Cerebellar cortex (tissue), 1 donor: ENCODE data around the gene U2AF1L4.
A peak's percentile ranks its signal among the peaks of the same experiment; 100 is the strongest.

Experiments used
- DNase-seq: peaks from one replicate; pipeline ENCODE4 v3.0.0-alpha.2; 2015; ENCODE audit warnings: low spot score

The U2AF1L4 gene

GRCh38 chr19:35757231-35757748, 12.1 kb upstream of the U2AF1L4 start:
- no peak for DNase-seq

DNA sequence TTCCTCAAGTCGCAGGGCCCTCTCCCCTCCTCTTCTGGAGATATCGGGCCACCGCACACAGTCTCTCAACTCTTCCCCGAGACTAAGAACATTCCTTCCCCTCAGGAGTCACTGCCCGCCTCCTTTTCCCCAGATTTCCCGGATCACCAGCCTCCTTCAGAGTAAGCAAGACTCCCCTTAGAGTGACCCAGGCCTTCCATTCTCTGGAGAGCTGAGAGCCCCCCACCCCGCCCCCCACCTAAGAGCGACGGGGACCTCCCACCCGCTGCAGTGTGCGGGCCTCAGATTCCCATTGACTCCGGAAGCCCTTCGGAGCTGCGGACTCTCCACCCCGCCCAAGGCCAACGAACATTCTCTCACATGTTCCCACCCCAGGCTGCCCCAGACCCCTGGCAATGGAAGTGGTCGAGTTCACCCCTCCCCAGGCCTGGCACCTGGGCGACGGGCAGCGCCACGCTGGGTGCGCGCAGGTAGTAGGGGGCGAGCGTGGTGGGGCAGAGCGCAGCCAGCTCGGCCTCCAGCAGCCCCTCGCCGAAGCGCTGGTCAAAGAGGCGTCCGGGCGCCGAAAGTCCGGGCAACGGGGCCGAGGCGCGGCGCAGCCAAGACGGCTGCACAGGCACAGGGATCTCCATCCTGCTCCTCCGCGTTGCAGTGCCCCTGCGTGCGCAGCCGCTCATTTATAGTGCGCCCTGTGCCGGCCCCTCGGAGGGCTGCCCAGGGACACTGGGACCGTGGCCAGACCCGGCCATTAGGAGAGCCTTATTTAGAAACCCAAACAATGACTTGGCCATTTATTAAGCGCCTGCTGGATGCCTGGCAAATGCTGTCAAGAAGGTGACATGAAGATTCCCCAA, 11.4 kb upstream of the U2AF1L4 start, which contains the start of gene HSPB6:
Gene HSPB6, minus strand, starts transcription at position 653 of the 854 bp plus-strand sequence. Its CDS starts 21 bp downstream, at position 632.
- DNase-seq, result no peak

- no peak for DNase-seq
Observed at GRCh38 chr19:35755550-35756376, 10.5 kb upstream of the U2AF1L4 start.

GRCh38 chr19:35755131-35755549, 9.9 kb upstream of the U2AF1L4 start:
- DNase-seq, result no peak

GRCh38 chr19:35754370-35755130, 9.3 kb upstream of the U2AF1L4 start:
- no peak for DNase-seq

- no peak for DNase-seq
Observed at GRCh38 chr19:35753634-35754369, 8.6 kb upstream of the U2AF1L4 start.

DNA sequence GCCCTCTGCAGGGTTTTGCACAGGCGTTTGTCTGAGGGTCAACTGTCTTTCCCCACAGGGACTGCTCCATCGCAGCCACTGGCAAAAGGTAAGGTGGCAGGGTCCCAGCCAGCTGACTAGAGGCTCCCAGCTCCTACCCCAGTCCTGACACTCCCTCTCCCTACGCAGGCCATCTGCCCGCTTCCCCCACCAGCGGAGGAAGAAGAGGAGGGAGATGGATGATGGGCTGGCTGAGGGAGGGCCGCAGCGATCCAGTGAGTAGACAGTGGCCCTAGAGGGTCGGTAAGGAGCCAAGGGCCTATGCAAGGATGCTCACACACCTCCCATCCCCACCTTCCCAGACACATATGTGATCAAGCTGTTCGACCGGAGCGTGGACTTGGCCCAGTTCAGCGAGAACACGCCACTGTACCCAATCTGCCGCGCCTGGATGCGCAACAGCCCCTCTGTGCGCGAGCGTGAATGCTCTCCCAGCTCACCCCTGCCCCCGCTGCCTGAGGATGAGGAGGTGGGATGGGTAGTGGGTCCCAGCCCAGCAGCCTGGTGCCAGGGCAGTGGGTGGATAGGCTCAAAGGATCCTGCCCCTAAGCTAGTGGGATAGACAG, 7.6 kb upstream of the U2AF1L4 start:
- DNase-seq, result no peak

DNA sequence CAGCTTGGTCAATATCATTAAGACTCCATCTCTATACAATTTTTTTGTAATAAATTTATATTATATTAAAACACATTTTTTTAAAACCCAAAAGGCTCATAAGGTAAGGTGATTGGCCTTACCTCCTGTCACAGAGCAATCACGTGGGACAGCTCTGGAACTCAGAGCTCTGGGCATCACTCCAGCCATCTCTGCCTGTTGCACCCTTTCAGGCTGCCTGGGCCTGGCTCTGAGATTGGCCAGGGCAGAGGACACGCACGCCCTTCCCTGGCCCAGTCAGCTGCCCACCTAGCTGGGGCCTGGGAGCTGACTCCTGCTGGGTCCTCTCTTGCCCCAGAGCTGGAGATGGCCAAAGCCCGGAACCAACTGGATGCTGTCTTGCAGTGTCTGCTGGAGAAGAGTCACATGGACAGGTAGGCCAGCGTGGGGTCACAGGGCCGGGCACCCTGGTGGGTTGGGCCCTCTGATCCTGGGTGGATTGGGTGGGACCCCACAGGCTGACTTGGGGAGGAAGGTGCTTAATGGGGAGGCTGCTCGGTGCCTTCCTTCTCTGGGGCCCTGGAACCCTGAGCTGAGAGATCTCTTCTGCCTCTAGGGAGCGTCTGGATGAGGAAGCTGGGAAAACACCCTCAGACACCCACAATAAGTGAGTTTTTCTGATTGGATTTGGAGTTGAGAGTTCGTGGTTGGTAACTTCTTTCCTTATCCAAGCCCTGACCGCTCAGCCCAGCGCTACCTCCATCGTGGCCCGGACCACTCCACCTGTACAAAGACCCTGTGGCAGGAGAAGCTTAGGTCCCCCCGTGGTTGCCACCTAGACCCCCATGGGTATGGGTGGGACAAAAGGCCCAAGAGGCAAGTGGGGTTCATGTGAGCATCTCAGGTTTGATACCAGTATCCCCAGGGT, 6.9 kb upstream of the U2AF1L4 start:
- no peak for DNase-seq

DNA sequence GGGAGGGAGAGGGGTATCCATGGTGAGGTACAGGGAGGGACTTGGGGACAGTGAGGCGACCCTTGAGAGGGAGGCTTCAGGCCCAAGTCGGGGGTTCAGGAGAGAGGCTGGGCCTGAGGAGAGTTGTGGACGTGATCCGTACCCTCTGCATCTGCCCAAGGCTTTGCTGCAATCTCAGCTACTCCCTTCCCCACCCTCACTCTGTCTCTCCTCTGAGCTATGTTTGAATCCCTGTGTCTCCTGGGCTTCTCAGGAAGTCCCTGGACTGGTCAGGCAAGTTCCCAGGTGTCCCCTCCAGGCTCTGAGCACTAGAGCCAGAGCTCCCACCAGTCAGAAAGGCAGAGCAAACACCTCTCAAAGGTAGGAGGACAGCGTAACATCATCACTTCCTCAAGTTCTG, 4.9 kb upstream of the U2AF1L4 start:
- DNase-seq, result no peak

GRCh38 chr19:35748106-35749020, 3.1 kb upstream of the U2AF1L4 start, which contains the start of gene LIN37:
LIN37 (plus strand) TSS chr19:35748576; CDS start chr19:35748725, 149 bp downstream.
- peak; percentile 100 for DNase-seq

DNA sequence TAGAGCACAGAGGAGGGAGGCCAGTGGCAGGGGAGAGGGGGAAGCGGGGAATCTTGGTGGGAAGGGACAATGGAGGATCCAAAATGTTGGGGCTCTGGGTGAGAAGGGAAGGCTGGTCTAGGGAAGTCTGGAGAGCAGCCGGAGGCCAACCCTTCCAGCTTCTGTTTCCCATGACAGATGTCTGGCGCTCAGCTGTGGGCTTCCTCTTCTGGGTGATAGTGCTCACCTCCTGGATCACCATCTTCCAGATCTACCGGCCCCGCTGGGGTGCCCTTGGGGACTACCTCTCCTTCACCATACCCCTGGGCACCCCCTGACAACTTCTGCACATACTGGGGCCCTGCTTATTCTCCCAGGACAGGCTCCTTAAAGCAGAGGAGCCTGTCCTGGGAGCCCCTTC, 1.3 kb upstream of the U2AF1L4 start:
- no peak for DNase-seq

- no peak for DNase-seq
Observed at GRCh38 chr19:35746087-35746462, 857 bp upstream of the U2AF1L4 start.

DNA sequence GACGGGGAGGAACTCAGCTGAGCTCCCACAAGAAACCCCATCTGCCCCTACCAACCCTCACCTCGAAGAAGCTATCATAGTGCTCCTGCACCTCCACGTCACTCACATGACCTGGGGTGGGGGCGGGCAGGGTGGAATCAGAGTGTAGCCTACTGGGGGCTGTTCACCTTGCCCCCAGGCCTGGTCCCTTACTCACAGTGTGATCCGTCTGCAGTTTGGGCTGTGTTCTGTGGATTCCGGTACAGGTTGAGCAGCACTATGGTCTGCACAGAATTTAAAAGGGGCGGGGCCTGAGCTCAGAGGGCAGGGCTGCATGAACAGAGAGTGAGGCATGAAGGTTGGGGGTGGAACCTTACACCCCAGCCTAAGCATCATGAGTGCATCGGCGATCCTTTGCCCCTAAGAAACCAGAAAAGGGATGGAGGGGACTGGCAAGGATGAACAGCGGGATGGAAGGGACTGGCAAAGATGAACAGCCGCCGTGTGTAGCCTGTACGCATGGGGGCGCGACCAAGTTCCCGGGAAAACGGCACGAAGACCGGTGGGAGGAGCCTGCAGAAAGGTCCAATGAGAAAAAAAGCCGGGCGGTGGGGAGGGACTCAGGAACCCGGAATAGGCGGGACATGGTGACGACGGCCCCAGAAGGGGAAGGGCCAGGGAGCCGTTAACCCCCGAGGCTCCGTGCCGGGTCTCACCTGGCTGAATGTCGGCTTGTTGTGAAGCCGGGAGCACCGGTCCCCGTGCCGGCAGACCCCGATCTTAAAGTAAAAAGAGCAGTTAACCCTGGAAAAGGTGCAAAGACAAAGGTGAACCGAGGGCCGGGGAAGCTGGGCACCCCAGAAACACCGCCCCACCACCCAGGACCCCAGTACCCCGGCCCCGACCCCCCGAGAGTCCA, 539 bp downstream of the U2AF1L4 start:
- DNase-seq, result peak; percentile 98

DNA sequence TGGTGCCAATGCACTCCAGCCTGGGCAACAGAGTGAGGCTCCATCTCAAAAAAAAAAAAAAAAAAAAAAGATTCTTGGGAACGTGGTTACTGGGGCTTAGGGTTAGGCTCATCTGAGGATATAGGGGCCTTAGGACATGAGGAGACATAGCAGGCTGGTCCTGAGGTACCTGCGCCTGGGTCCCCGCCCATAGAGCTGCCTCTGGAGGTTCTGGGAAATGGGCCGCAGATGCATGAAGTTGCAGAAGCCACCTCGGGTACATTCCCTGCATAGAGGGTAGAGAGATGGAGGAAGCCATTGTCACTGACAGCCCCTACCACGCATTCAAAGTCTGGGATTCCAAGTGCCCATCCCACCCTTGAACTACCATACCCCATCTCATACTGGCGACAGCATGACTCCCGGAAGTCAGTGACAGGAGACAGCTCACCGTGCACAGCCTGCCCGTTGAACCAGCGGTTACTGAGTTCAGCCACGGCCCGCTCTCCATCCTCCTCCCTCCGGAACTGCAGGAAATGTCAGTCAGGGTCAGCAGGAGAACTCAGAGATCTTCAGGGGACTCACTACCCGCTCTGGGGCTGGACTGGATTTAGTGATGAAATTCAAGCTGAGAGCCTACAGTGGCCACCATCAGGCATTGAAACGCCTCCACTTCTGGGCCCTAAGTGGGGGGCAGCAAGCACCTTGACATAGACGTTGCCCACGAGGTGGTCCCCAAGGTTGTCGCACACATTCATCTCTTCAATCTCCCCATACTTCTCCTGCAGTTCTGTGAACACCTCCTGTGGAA, 1.4 kb downstream of the U2AF1L4 start:
- DNase-seq, result no peak

DNA sequence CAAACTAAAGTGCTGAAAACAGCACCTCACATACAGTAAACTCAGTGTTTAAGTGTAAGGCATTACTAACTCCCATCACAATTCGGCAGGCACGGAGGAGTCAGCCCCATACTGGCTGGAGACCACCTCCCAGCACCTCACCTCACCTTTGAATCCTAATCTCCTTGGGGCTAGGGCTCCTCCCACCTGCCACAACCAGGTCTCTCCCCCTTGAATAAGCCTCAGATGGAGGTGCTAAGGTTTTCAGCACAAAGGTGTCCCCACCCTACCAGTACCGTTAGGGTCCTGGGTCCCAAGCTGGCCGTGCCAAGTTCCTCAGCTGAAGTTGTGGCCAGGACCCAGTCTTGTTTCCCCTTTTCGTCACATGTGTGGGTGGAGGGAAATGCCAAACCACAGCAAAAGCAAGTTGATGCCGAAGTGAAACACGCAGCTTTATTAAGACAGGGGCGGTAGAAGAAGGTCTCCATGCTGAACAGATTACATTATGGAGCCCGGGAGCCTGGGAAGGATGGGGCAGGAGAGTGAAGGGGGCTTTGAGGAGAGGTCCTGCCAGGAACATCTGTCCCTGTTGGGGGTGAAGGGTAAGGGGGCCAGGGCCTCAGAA, 3.0 kb downstream of the U2AF1L4 start, which contains the start of gene IGFLR1:
Gene IGFLR1, minus strand, starts transcription at position 332 of the 604 bp plus-strand sequence. CDS start 1,272 bp downstream, outside the sequence.
- no peak for DNase-seq

DNA sequence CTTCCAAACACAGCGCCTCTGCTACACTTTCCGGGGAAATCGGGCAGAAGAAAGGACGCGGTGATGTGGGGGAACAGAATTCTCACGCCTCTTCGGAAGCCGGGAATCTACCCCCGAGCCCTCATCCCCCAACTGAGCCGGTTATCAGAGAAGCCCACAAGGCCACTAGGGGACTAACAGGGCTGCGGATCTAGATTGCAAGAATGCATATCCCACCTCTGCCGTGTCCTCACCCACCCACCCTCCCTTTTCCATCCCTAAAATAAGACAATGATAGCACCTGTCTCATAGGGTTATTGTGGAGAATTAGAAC, 4.1 kb downstream of the U2AF1L4 start:
- no peak for DNase-seq
